IPS-18a (cell line): ENCODE data around the gene KDM2A.
"Not testable (repeated sequence)": the region's sequence is repeated elsewhere in the genome, so short reads cannot be mapped to it uniquely, and the experiment has no call there.

ENCODE experiments used
- H3K27ac ChIP-seq: one replicate; pipeline ENCODE4 v1.5.1; 2013; ENCODE audit warnings: low read length
- H3K27me3 ChIP-seq: one replicate; pipeline ENCODE4 v1.6.1; 2013; ENCODE audit warnings: mild to moderate bottlenecking, low read length; ENCODE audit not compliant: control insufficient read depth, insufficient read depth
- H3K36me3 ChIP-seq: one replicate; pipeline ENCODE4 v1.6.1; 2013; ENCODE audit warnings: low read depth, low read length; ENCODE audit not compliant: control insufficient read depth
- H3K4me1 ChIP-seq: one replicate; pipeline ENCODE4 v1.6.1; 2013; ENCODE audit warnings: low read depth, low read length; ENCODE audit not compliant: control insufficient read depth
- H3K4me3 ChIP-seq: one replicate; pipeline ENCODE4 v1.5.1; 2013; ENCODE audit warnings: low read length
- H3K9ac ChIP-seq: one replicate; pipeline ENCODE4 v1.6.1; 2013; ENCODE audit warnings: mild to moderate bottlenecking, low read length, moderate library complexity
- H3K9me3 ChIP-seq: one replicate; pipeline ENCODE4 v1.6.1; 2013; ENCODE audit warnings: low read depth, low read length; ENCODE audit not compliant: control insufficient read depth

KDM2A gene

DNA sequence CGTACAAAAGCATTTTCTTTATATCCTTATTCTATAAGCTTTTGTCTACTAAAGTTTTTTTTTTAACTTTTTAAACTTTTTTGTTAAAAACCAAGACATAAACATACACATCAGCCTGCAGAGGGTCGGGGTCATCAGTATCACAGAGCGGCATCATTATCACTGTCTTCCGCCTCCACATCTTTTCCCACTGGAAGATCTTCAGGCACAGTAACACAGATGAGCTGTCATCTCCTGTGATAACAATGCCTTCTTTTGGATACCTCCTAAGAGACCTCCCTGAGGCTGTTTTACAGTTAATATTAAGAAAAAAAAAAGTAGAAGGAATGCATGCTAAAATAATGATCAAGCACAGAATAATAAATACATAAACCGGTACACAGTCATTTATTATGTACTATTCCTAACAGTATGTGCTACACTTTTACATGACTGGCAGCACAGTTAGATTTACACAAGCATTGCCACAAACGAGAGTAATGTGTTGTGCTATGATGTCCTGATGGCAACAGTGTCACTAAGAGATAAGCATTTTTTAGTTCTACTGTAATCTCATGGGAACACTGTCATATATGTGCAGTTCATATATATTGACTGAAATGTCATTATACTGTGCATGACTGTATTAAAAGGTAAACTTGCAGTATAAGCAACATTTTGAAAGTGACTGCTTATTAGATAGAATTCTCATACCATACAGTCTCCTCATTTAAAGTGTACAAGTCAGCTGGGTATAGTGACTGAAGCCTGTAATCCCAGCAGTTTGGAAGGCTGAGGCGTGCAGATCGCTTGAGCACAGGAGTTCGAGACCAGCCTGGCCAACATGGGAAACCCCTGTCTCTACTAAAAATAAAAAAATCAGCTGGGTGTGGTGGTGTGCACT, 58.6 kb downstream of the KDM2A start:
- H3K4me1 ChIP-seq, result no peaks in the 10 kb centered on the region
- no peak overlapping the region for H3K27ac ChIP-seq
- H3K9ac ChIP-seq, result no peak overlapping the region
- peaks cover 23% of the 10 kb centered on the region for H3K36me3 ChIP-seq
- no peaks in the 10 kb centered on the region for H3K9me3 ChIP-seq
- no peak overlapping the region for H3K4me3 ChIP-seq
- no peaks in the 10 kb centered on the region for H3K27me3 ChIP-seq

DNA sequence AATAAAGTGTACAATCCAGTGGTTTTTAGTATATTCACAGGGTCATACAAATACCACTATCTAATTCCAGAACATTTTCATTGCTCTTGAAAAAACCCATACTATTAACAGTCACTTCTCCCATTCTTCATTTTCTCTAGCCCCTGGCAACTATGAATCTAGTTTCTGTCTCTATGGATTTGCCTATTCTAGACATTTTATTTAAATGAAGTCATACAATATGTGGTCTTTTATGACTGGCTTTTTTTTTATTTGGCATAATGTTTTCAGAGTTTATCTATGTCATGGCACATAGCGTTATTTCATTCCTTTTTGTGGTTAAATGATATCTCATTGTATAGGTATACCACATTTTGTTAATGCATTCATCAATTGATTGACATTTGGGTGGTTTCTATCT, 59.4 kb downstream of the KDM2A start:
- H3K9ac ChIP-seq, result no peak overlapping the region
- no peaks in the 10 kb centered on the region for H3K4me1 ChIP-seq
- H3K27ac ChIP-seq, result no peak overlapping the region
- no peak overlapping the region for H3K4me3 ChIP-seq
- peaks cover 28% of the 10 kb centered on the region for H3K36me3 ChIP-seq
- no peaks in the 10 kb centered on the region for H3K9me3 ChIP-seq
- H3K27me3 ChIP-seq, result no peaks in the 10 kb centered on the region

GRCh38 chr11:67178878-67179277, 59.8 kb downstream of the KDM2A start:
- Histone ChIP-seq H3K27me3 (no peaks in the 10 kb centered on the region), H3K9ac (no peak overlapping the region), H3K4me1 (no peaks in the 10 kb centered on the region), H3K4me3 (no peak overlapping the region), H3K27ac (no peak overlapping the region), H3K36me3 (peaks cover 28% of the 10 kb centered on the region), H3K9me3 (no peaks in the 10 kb centered on the region)

GRCh38 chr11:67179892-67180490, 60.9 kb downstream of the KDM2A start:
- H3K9ac ChIP-seq, result no peak overlapping the region
- no peak overlapping the region for H3K27ac ChIP-seq
- no peaks in the 10 kb centered on the region for H3K4me1 ChIP-seq
- no peaks in the 10 kb centered on the region for H3K9me3 ChIP-seq
- H3K4me3 ChIP-seq, result no peak overlapping the region
- H3K36me3 ChIP-seq, result peaks cover 34% of the 10 kb centered on the region
- no peaks in the 10 kb centered on the region for H3K27me3 ChIP-seq

DNA sequence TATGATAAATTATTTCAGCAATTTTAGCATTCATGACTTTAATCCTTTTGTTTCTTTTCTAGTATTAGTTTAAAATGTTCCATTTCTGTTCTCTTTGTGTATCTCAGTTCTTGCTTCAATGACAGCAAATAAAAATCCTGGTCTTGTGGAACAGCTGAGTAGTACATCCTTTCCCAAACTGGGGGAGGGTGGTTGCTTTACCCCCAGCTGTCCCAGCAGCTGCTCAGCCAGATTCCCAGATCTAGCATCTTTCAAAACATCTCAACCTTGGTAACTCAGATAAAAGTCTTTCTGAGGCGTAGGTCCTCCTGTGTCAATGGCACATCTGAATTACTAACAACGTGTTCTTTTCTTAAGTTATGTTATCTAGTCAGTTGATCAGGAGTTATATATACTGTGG, 75.0 kb downstream of the KDM2A start:
- H3K27ac ChIP-seq, result no peak overlapping the region
- no peaks in the 10 kb centered on the region for H3K27me3 ChIP-seq
- no peak overlapping the region for H3K4me3 ChIP-seq
- H3K9ac ChIP-seq, result no peak overlapping the region
- H3K36me3 ChIP-seq, result peaks cover 14% of the 10 kb centered on the region
- H3K9me3 ChIP-seq, result no peaks in the 10 kb centered on the region
- peaks cover 16% of the 10 kb centered on the region for H3K4me1 ChIP-seq

GRCh38 chr11:67195971-67196456, 77.0 kb downstream of the KDM2A start:
- Histone ChIP-seq H3K4me1 (peaks cover 16% of the 10 kb centered on the region), H3K36me3 (peaks cover 10% of the 10 kb centered on the region), H3K27ac (no peak overlapping the region), H3K9ac (no peak overlapping the region), H3K4me3 (no peak overlapping the region), H3K27me3 (no peaks in the 10 kb centered on the region), H3K9me3 (no peaks in the 10 kb centered on the region)

DNA sequence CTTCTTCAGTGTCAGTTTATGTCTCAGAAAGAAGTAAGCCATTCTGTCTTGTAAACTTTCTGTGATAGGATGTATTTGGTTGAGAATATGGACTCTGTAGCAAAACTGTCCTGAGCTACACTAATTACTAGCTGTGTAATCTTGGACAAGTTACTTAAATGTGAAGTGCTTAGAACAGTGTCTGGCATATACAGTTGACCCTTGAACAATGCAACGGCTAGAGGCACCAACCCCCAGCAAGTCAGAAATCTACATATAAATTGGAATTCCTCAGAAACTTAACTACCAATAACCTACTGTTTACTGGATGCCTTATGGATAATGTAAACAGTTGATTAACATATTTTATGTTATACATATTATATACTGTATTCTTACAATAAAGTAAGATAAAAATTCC, 78.5 kb downstream of the KDM2A start:
- Histone ChIP-seq H3K9me3 (no peaks in the 10 kb centered on the region), H3K9ac (peak overlapping the region; percentile 39), H3K27me3 (no peaks in the 10 kb centered on the region), H3K4me1 (peaks cover 16% of the 10 kb centered on the region), H3K36me3 (peaks cover 10% of the 10 kb centered on the region), H3K27ac (peak overlapping the region; percentile 55), H3K4me3 (peak overlapping the region; percentile 39)

GRCh38 chr11:67198781-67199180, 79.7 kb downstream of the KDM2A start:
- not testable (repeated sequence) for H3K36me3 ChIP-seq, H3K27ac ChIP-seq, H3K9me3 ChIP-seq, H3K4me3 ChIP-seq, H3K9ac ChIP-seq, H3K27me3 ChIP-seq
- H3K4me1 ChIP-seq, result peaks cover 16% of the 10 kb centered on the region

- H3K36me3 ChIP-seq, result peaks cover 7% of the 10 kb centered on the region
- no peaks in the 10 kb centered on the region for H3K9me3 ChIP-seq
- no peak overlapping the region for H3K27ac ChIP-seq
- no peak overlapping the region for H3K4me3 ChIP-seq
- H3K27me3 ChIP-seq, result no peaks in the 10 kb centered on the region
- no peak overlapping the region for H3K9ac ChIP-seq
- peaks cover 16% of the 10 kb centered on the region for H3K4me1 ChIP-seq
Observed at GRCh38 chr11:67199751-67200150, 80.7 kb downstream of the KDM2A start.

GRCh38 chr11:67202028-67202427, 83.0 kb downstream of the KDM2A start:
- H3K9me3 ChIP-seq, result no peaks in the 10 kb centered on the region
- H3K36me3 ChIP-seq, result peaks cover 7% of the 10 kb centered on the region
- no peaks in the 10 kb centered on the region for H3K27me3 ChIP-seq
- H3K4me3 ChIP-seq, result no peak overlapping the region
- H3K9ac ChIP-seq, result no peak overlapping the region
- no peak overlapping the region for H3K27ac ChIP-seq
- peaks cover 7% of the 10 kb centered on the region for H3K4me1 ChIP-seq

GRCh38 chr11:67204822-67205221, 85.8 kb downstream of the KDM2A start:
- Histone ChIP-seq H3K4me1 (no peaks in the 10 kb centered on the region), H3K27ac (no peak overlapping the region), H3K27me3 (no peaks in the 10 kb centered on the region), H3K9ac (no peak overlapping the region), H3K4me3 (no peak overlapping the region), H3K36me3 (peaks cover 9% of the 10 kb centered on the region), H3K9me3 (no peaks in the 10 kb centered on the region)

DNA sequence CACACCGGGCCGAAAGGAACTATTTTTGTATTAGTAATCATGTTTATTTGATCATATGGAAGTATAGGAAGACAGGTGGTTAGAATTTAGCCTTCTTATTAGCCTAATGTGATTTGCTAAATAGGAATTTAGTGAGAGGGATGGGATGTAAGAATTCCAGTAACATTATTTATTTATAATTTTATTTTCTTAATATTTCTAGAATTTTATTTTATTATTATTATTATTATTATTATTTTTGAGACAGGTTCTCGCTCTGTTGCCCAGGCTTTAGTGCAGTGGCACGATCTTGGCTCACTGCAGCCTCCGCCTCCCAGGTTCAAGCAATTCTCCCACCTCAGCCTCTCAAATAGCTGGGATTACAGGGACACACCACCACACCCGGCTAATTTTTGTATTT, 90.2 kb downstream of the KDM2A start:
- H3K27ac ChIP-seq, H3K27me3 ChIP-seq, H3K4me3 ChIP-seq, H3K4me1 ChIP-seq, H3K9ac ChIP-seq, H3K9me3 ChIP-seq: not testable (repeated sequence)
- H3K36me3 ChIP-seq, result peaks cover 33% of the 10 kb centered on the region
